ENCODE results near the gene HOXD4. TPM values are rescaled to one million over a fixed set of nuclear protein-coding genes. Genes with fewer than 3 reads are reported as not detected.

The HOXD4 gene
- total RNA-seq, 1 experiment from 2014 or later: 1.2 TPM

- Mint-ChIP-seq H3K4me3 (ENCODE audit: unreplicated experiment) (peak overlapping the region; percentile 66), H3K4me1 (ENCODE audit: low read depth, unreplicated experiment) (peaks cover 34% of the 10 kb centered on the region), H3K27ac (ENCODE audit: unreplicated experiment) (no peak overlapping the region), H3K9me3 (ENCODE audit: unreplicated experiment) (no peaks in the 10 kb centered on the region), H3K27me3 (ENCODE audit: insufficient read depth, unreplicated experiment) (peaks cover 62% of the 10 kb centered on the region), H3K36me3 (ENCODE audit: insufficient read depth, unreplicated experiment) (no peaks in the 10 kb centered on the region)
- H3K4me1 ChIP-seq: peaks cover 30% of the 10 kb centered on the region
- TF ChIP-seq, protein P1, sequence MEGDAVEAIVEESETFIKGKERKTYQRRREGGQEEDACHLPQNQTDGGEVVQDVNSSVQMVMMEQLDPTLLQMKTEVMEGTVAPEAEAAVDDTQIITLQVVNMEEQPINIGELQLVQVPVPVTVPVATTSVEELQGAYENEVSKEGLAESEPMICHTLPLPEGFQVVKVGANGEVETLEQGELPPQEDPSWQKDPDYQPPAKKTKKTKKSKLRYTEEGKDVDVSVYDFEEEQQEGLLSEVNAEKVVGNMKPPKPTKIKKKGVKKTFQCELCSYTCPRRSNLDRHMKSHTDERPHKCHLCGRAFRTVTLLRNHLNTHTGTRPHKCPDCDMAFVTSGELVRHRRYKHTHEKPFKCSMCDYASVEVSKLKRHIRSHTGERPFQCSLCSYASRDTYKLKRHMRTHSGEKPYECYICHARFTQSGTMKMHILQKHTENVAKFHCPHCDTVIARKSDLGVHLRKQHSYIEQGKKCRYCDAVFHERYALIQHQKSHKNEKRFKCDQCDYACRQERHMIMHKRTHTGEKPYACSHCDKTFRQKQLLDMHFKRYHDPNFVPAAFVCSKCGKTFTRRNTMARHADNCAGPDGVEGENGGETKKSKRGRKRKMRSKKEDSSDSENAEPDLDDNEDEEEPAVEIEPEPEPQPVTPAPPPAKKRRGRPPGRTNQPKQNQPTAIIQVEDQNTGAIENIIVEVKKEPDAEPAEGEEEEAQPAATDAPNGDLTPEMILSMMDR (IDR thresholded peaks at IDR 0.05; ENCODE audit: insufficient read depth in 1 of 2, low read depth in 1 of 2, low read length in 1 of 2, severe bottlenecking in 1 of 2, unreplicated experiment in 1 of 2): no peak
- BruUV-seq (replicated peaks): no TSS peak
- peaks cover 17% of the 10 kb centered on the region for H3K27me3 ChIP-seq (replicated peaks; ENCODE audit: control insufficient read depth, insufficient read depth, low read length)
- intact Hi-C loops (cut with micrococcal nuclease; ENCODE audit: unreplicated experiment): no loop called here
- ChIA-PET POLR2A (interaction anchor here (0.6 kb wide), 1 partner anchor 444 kb away, joined by 4 read pairs; no protein-coding TSS in a partner anchor), CTCF (interaction anchor here (1.1 to 1.3 kb wide), 2 partner anchors 324 to 423 kb away, joined by 3 to 4 read pairs; no protein-coding TSS in a partner anchor)
- no peaks in the 10 kb centered on the region for H3K36me3 ChIP-seq (ENCODE audit: control insufficient read depth, insufficient read depth, low read length)
- DNase-seq: no peak
- H3K9me3 ChIP-seq: no peaks in the 10 kb centered on the region
- H3K4me3 ChIP-seq (ENCODE audit: low read depth, low read length): no peak overlapping the region
These were observed 20.1 kb upstream of the HOXD4 start for GRCh38 chr2:176130957-176131847.

GRCh38 chr2:176131848-176132158 lies 19.5 kb upstream of the HOXD4 start:
- peaks cover 30% of the 10 kb centered on the region for H3K4me1 ChIP-seq
- Mint-ChIP-seq H3K27ac (ENCODE audit: unreplicated experiment) (no peak overlapping the region), H3K9me3 (ENCODE audit: unreplicated experiment) (no peaks in the 10 kb centered on the region), H3K4me1 (ENCODE audit: low read depth, unreplicated experiment) (peaks cover 36% of the 10 kb centered on the region), H3K36me3 (ENCODE audit: insufficient read depth, unreplicated experiment) (no peaks in the 10 kb centered on the region), H3K4me3 (ENCODE audit: unreplicated experiment) (no peak overlapping the region), H3K27me3 (ENCODE audit: insufficient read depth, unreplicated experiment) (peaks cover 61% of the 10 kb centered on the region)
- no peaks in the 10 kb centered on the region for H3K9me3 ChIP-seq
- no peak for DNase-seq
- ChIA-PET POLR2A (no interaction called here), CTCF (interaction anchor here (1.3 kb wide), 1 partner anchor 323 kb away, joined by 3 read pairs; no protein-coding TSS in a partner anchor)
- H3K36me3 ChIP-seq (ENCODE audit: control insufficient read depth, insufficient read depth, low read length): no peaks in the 10 kb centered on the region
- intact Hi-C loops (cut with micrococcal nuclease; ENCODE audit: unreplicated experiment): no loop called here
- peaks cover 17% of the 10 kb centered on the region for H3K27me3 ChIP-seq (replicated peaks; ENCODE audit: control insufficient read depth, insufficient read depth, low read length)
- no peak overlapping the region for H3K4me3 ChIP-seq (ENCODE audit: low read depth, low read length)
- TF ChIP-seq, protein P1 (IDR thresholded peaks at IDR 0.05; ENCODE audit: insufficient read depth in 1 of 2, low read depth in 1 of 2, low read length in 1 of 2, severe bottlenecking in 1 of 2, unreplicated experiment in 1 of 2): no peak
- no TSS peak for BruUV-seq (replicated peaks)

GRCh38 chr2:176132205-176133171 lies 18.9 kb upstream of the HOXD4 start:
- H3K4me3 ChIP-seq (ENCODE audit: low read depth, low read length): no peak overlapping the region

More at GRCh38 chr2:176132205-176133171, 18.9 kb upstream of the HOXD4 start:
- TF ChIP-seq, protein P1 (IDR thresholded peaks at IDR 0.05; ENCODE audit: insufficient read depth in 1 of 2, low read depth in 1 of 2, low read length in 1 of 2, severe bottlenecking in 1 of 2, unreplicated experiment in 1 of 2): no peak
- intact Hi-C loops (cut with micrococcal nuclease; ENCODE audit: unreplicated experiment): no loop called here
- Histone ChIP-seq H3K4me1 (peaks cover 30% of the 10 kb centered on the region), H3K9me3 (no peaks in the 10 kb centered on the region), H3K36me3 (ENCODE audit: control insufficient read depth, insufficient read depth, low read length) (no peaks in the 10 kb centered on the region), H3K27me3 (replicated peaks; ENCODE audit: control insufficient read depth, insufficient read depth, low read length) (peaks cover 17% of the 10 kb centered on the region)
- Mint-ChIP-seq H3K4me3 (ENCODE audit: unreplicated experiment) (no peak overlapping the region), H3K27me3 (ENCODE audit: insufficient read depth, unreplicated experiment) (peaks cover 60% of the 10 kb centered on the region), H3K4me1 (ENCODE audit: low read depth, unreplicated experiment) (peaks cover 36% of the 10 kb centered on the region), H3K9me3 (ENCODE audit: unreplicated experiment) (no peaks in the 10 kb centered on the region), H3K27ac (ENCODE audit: unreplicated experiment) (no peak overlapping the region), H3K36me3 (ENCODE audit: insufficient read depth, unreplicated experiment) (no peaks in the 10 kb centered on the region)
- no peak for DNase-seq
- no TSS peak for BruUV-seq (replicated peaks)
- ChIA-PET POLR2A (no interaction called here), CTCF (interaction anchor here (0.7 to 1.3 kb wide), 2 partner anchors 252 to 322 kb away, joined by 3 read pairs; no protein-coding TSS in a partner anchor)
